Occipital lobe (tissue), 2 donors: Measurements from ENCODE around the gene SLC7A8. TPM values are rescaled to one million over a fixed set of nuclear protein-coding genes. Genes with fewer than 3 reads are reported as not detected.

ENCODE experiments used
- DNase-seq: peaks from one replicate; lab custom pipeline; 2025; lab: John Stamatoyannopoulos, UW
- total RNA-seq: library from RNA; depleted of rRNA; stranded (reverse); fragments of >200 nt; gene quantifications from one replicate; pipeline ENCODE4 v1.2.3, GENCODE V29; 2014

The SLC7A8 gene
- total RNA-seq, 1 donor from 2014 or later, result 3.4 TPM

DNA sequence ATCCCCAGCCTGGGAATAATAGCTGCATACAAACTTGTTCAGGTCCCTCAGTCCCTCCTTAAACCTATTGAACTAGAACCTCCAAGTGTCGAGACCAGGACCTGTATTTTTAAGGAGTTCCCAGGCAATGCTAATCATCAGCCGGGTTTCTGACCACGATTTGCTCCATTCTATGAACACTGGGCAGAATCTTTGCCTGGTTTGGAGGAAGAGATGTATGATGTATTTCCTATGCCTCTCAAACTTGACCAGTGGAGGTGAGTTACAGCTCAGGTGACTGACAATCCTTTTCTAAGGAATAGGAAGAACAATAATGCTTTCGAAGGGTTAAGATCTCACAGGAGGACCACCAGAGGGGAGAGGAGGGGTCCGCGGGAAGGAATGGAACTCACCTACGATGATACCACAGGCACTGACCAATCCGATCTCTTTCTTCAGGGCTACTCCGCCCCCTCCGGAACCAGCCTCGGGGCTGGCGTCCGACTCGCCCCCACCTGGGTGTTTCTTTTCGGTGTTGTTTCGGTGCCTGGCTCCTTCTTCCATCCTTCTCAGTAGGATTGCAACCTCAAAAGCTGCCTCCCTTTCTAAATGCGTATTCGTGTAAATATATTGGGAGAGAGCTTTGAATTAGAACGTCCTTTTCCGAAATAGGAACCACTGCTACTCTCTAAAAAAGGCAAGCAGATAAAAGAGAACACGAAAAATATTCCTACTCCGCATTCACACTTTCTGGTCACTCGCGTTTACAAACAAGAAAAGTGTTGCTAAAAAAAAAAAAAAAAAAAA lies 895 bp downstream of the SLC7A8 start:
- peak; percentile 65 for DNase-seq

DNA sequence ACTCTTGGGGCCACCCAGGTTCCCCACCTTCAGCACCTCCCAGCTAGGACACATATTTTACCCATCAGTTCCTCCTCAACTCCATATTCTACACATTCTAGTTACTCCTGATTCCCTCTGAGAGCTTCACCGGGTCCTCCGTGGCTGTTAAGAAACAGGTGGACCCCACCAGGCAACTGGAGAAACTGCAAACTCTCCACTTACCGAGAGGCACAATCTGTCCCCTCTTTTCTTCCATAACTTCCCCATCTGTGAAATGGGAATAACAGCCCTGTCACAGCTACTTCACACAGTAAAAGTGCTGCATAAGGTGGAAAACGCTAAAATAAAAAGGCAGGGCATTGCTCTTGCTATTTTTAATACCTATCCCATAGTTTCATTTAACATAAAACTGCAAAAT lies 1.5 kb downstream of the SLC7A8 start:
- DNase-seq, result no peak

DNA sequence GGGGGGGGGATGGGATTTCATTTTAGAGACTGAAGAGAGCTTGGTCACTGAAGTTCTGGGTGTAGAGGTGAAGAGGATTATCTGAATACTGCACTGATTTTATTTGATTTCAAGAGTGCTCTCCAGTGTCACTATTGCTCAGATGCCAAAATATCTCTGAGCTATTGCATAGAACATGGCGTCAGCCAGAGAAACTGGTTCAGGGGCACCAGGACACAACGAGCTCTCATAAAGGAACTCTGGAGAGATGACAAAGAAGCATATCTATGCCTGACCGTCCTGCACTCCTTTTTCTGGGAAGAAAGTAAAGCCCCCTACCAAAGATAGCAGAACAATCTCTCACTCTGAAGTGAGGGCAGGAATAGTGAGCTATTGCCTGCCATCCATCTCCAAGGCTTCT lies 2.0 kb downstream of the SLC7A8 start:
- DNase-seq, result no peak

DNA sequence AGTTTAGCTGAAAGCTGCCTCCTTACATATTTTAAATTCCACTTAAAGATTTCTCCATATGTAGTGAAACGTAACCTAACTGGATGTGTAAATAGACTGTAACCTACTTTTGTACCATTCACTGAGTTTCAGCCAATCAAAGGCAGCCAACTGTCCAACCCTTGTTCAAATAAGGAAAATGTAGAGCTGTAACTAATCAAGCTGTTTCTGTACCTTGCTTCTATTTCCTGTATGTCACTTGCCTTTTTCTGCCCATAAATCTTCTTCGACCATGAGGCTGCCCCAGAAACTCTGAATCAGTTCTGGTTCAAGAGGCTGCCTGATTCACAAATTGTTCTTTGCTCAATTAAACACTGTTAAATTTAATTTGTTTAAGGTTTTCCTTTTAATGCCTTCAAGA lies 6.3 kb downstream of the SLC7A8 start:
- DNase-seq, result no peak

DNA sequence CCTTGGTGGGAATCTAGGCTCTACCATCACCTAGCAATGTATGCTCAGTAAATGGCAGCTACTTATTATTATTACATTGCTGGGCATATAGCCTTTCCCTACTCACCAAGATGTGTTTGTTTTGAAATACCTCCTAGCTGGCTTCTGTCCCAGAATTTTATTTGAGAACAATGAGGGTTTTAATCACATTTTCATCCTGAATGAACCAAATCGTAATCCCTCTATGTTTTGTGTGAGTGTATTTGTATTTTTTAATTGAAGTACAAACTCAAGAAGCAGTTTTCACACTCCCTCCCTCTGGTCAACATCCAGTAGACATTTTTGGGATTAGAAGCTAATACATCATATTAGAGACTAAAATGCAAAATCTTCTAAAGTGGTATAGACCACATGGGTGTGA lies 7.6 kb downstream of the SLC7A8 start:
- no peak for DNase-seq

DNA sequence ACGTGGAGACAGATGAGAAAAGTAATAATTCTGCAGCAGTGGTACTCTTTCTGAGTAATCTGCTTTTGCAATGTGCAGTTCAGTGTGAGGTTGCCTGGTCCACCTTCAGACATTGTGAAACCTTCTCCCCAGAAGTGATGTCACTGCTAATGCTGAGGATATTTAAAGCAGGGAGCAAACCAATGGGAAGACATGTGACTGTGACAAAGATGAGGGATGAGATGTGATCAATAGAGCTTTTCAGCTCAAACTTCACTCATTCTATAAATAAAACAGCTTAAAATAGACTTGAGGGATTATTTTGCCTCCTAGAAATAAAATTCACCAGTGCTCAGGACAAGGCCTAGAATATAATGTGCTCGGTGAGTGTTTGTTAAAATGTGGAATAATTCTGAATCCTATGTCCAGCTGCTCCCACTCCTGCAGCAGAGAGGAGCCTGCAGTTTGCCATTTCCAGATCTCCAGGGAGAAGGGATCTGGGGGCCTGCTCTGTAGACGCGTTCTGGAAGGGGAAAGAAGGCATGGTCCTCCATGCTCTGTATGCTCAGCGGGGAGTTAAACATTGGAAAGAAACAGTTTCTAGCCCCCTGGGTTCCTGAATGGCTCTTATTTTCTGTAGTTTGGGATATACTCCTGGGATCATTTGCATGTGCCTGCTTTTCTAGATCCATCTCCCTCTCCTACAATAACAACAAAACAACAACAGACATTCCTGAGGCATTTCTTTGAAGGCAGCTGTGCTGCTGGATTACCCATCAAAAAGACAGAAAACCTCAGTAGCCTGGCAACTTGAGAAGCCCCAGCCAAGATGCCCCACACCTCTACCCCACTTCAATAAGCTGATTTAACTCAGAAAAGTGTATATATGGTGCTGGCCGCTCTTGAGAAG lies 8.9 kb downstream of the SLC7A8 start:
- DNase-seq, result no peak

DNA sequence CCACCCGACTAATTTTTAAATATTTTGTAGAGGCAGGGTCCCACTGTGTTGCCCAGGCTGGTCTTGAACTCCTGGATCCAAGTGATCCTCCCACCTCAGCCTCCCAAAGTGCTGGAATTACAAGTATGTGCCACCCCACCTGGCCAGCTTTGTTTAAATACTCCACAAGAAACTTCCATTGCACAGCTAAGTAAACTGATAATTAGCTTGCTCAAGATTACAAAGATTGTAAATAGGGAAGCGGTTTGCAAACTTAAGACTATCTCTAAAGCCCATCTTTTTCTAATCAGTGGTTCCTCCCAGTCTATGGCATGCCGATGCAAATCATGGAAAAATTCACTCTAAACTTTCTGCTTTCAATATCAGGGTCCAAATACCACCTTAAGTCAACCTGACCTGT lies 9.7 kb downstream of the SLC7A8 start:
- DNase-seq, result no peak

DNA sequence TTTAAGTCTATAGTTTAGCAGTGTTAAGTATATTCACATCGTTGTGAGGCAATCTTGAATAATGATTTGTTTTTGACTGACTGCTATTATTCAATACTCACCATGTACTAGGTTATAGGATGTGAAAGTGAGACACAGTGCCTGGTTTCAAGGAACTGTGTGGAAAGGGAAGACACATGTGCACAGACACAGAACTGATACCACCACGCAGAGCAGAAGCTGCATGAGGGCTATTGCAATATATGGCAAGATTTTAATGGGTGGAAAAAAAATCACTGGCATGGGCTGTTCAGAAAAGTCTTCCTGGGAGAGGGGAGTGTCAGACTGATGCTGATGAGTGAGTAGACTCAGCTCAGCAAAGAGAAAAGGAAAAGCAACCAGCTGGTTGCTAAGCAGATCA lies 10.4 kb downstream of the SLC7A8 start:
- no peak for DNase-seq

DNA sequence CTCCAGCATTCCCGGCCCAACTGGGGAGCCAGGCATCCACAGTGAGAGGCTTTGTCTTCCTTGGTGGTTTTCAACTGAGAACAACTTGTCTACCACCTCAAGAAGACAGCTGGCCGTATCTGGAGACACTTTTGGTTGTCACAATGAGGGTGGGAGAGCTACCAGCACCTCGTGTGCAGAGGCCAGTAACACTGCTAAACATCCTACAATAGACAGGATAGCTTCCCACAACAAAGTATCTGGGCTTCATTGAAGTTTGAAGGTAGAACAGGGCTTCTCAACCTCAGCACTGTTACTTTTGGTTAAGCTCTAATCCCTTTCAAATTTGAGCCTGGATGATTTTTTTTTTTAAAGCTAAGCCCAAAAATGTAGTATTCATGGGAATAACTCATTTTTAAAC lies 10.9 kb downstream of the SLC7A8 start:
- DNase-seq, result no peak

DNA sequence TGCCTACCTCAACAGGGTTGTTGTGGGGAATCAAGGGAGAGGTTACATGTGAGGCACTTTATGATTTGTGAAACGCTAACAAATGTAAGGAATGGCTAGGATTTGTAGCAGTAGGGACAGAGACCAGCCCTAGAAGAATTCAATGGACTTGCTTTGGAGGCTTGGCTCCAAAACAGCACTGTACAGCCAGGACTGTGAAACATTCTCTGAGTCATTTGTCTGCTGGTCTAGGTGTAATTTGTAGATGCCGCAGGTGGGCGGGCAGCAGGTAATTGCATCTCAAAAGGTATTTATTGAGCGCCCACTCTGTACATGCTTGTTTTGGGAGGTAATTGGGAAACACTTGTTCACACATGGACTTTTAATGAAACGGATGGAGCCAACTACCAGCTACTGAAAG lies 11.4 kb downstream of the SLC7A8 start:
- DNase-seq, result no peak

DNA sequence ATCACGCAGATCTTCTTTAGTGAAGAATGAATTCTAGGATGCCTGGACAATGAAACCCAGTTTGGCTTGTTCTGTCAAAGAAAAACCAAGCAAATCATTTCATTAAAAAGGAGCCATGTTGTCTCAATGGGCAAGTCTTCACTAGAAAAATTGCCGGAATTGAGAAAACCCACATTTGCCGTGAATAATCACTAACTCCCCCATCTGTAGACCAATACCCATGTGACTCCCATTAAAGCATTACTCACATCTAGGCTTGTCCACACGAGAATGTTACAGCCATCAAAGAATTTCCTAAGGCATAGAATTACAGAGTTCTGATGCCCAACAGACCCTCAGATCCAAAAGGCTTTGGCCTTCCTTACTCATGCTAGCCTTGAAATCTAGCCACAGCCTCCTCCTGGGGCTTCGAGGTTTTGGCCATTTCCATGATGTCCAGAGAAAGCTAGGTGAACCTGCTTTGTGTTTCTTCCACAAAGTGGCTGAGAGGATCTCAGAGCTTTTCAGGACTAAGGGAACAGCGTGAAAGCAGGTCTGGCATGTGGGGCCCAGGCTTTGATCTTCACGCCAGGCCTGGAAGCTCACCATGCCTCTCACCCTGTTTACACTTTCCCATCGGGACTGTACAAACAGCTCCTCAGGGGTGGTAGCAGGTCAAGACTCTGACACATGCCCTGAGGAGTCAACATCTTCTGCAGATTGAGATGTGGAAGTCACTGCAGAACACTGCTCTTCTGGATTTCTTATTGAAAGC lies 12.1 kb downstream of the SLC7A8 start:
- no peak for DNase-seq

DNA sequence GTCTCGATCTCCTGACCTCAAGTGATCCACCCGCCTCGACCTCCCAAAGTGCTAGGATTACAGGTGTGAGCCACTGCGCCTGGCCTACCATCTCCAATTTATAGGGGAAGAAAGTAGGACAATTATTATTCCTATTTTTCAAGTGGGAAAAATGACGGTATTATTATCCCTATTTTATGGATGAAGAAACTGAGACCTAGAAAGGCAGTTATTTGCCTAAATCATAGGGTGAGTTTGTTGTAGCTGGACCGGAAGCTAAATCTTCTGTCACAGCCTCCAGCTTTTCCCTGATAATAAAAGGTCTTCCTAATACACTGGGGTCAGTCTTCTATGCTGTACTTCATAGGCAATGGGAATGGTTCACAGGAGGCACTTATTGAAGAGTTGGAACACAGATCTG lies 13.8 kb downstream of the SLC7A8 start:
- DNase-seq, result no peak

DNA sequence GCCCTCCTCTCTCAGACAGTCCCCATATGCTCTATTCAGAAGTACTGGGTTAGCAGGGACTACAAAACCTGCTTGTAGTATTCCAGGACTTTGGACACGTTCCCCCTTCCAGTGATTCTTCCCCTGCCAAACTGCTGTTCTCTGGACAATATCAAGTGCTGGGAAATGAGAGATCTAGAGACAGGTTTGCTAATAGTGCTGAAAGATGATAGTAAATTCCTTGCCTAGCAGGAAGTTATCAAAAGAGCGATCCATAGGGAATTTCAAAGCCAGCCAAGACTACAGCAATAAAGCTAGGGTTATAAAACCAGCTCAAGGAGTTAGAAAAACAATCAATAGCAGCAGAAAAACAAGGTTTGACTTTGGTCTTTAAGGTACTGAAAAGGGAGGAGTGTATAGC lies 15.2 kb downstream of the SLC7A8 start:
- DNase-seq, result no peak

DNA sequence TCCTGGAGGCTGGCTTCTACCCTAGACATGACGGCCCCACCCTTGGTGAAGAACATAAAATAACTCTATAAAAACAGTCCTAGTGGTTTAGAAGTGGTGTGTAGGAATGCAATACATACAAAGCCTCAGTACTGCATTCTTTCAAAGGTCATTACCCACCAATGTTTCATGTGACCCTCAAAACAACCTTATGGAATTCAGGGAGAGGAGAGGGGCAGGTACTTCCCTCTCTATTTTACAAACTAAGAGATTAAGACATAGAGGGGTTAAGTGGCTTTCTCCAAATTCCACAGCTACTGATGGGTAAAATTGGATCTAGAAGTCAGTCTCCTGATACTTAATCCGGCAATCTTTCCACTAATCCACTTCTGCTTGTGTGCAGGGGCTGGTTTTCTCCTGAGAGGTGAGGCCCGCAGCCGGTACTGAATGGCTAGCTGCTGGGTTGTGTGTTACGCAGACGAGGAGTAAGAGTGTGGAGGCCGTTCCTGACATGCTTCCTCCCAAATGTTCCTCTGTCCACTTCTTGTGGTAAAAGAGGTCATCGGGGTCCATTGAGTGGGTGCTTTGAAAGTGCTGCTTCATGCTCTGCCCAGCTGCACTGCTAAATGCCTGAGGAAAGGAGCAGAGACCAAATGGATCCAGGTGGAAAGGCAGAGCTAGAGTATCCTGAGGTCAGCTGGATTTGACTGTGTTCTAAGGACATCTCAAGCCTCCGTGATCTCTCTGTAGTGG lies 16.2 kb downstream of the SLC7A8 start:
- DNase-seq, result no peak

DNA sequence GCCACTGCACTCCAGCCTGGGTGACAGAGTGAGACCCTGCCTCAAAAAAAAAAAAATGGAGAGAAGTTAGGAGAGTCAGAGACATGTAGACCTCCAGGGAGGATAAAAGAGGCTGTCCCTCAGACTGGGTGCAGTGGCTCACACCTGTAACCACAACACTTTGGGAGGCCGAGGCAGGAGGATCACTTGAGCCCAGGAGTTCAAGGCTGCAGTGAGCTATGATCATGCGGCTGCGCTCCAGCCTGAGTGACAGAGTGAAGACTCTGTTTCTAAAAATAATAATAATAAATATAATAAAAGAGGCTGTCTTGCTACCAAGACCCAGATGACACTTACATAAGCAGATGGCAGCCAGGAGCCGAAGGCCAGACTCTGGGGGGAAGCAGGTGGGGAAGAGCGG lies 18.5 kb downstream of the SLC7A8 start:
- DNase-seq, result no peak

DNA sequence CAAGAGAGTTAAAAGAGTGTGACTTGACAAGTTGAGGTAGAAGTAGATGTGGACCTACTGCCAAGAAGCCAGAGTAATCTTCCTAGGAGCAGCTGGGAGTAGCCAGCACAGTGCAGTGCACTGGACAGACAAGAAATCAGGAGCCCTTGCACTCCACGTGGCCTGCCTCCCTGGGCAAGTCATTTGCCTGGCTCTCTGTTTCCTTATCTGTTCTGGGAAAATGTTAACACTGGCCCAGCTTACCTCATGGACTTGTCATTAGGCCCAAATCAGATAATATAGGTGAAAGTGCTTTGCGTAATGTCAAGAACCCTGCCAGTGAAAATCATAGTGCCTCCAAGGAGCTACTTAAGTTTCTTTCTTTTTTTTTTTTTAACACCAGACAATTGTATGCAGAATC lies 19.2 kb downstream of the SLC7A8 start:
- no peak for DNase-seq

DNA sequence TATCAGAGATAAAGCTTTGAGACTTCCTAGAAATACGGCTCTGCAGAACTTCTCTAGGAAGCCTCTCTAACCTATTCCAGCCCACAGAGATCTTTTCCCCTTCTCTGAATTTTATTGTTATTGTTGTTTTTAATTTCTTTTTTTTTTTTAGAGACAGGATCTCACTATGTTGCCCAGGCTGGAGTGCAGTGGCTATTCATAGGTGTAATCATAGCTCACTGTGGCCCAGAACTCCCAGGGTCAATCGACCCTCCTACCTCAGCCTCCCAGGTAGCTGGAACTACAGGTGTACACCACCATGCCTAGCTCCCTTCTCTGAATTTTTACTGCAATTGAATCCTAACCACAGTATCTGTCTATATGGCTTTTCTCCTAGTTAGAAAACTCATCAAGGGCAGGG lies 19.6 kb downstream of the SLC7A8 start:
- DNase-seq, result no peak

DNA sequence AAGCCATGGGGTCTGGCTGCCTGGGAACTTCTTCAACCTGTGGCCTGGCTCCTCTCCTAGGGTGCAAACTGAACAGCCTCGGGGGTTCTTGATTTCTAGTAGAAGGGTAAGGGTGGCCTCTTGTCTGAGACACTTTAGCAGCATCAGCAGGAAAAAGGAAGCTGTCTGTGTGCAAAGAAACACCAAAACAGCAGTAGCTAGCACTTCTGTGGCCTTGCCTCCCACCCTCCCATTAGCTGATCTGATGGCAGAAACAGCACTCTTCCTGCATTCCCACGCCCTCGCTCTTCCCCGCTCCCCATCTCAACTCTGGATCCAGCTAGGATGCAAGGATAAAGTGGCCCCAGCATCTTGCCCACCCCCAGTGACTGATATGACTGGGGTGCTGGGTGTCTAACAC lies 20.7 kb downstream of the SLC7A8 start:
- DNase-seq, result no peak

DNA sequence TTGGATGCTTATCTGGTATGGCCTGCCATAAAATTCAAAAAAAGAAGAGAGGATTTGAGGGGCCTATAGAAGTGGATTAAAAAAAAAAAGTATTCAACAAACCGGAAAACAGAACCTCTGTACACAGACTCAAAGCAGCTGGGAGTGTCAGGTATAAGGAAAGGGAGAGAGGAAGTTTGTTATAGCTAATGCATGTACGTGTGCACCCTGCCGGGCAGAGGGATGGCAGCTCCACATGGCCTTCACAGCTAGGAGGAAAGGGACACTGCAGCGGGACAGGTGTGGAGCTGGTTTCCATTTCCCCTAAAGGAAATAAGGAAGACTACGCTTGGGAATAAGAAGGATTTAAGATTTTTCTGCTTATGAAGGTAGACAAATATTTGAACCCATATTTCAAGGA lies 21.5 kb downstream of the SLC7A8 start:
- DNase-seq, result no peak

DNA sequence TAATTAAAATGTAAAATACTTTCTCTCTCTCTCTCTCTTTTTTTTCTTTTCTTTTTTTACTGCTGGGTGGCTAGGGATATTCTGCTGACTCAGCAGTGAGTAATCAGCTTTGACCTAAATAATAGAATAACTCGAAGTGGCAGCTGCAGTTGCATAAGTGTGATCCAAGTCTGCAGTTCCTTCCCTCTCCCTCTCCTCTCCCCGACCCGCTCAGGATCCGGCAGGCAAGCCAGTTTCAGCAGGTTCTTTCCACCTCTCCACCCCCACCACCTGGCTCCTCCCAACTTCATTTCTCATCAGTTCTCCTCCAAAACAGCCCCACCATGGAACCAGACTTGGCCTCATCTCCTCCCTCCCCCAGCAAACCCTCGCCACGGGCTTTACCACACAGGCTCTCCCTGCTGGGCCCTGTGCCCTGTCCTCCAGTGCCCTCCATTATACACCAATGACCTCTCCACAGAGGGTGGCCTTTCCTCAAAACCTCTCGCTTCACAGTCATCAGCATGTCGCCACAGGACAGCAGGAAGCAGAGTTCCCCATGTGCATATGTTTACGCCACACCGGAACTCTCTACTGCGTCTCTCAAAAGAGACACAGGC lies 22.4 kb downstream of the SLC7A8 start:
- DNase-seq, result peak; percentile 52

DNA sequence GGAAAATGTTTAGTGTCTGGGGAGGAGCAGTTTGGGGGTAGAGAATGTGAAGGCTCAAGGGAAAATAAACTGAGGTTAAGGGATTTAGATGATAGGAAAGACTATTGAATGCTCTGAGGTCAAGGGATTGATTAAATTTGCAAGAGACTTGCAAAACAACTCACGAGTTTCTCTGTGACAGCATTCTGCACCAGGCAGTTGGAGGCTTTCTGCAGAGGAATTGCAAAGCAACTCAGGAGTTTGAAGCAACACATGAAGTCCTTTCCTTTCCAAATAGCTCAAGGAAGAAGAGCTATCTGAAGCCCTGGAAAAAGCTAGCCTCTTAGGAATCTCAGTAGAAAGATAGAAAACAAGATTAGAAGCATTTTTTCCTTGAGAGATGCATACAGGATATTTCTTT lies 23.9 kb downstream of the SLC7A8 start:
- no peak for DNase-seq
